Uterus (tissue), 2 donors: ENCODE data around the gene CTCFL.

Experiments used
- POLR2A ChIP-seq, 2 donors: fragments of 450-650 bp; IDR thresholded peaks; one replicate each; pipeline ENCODE4 v1.6.1; 2016; ENCODE audit warnings: antibody characterized with exemption in 2 of 2, mild to moderate bottlenecking in 1 of 2, moderate library complexity in 1 of 2
- TF ChIP-seq, protein P1 (sequence below), 4 experiments: fragments of 200-600 bp in 2 of 4; fragments of 450-650 bp in 2 of 4; sonication (generic) in 2 of 4; IDR thresholded peaks; one replicate each; pipeline ENCODE4 v1.5.1; 2016 to 2019; ENCODE audit warnings: antibody characterized with exemption in 4 of 4, mild to moderate bottlenecking in 2 of 4, moderate library complexity in 1 of 4

DNA sequence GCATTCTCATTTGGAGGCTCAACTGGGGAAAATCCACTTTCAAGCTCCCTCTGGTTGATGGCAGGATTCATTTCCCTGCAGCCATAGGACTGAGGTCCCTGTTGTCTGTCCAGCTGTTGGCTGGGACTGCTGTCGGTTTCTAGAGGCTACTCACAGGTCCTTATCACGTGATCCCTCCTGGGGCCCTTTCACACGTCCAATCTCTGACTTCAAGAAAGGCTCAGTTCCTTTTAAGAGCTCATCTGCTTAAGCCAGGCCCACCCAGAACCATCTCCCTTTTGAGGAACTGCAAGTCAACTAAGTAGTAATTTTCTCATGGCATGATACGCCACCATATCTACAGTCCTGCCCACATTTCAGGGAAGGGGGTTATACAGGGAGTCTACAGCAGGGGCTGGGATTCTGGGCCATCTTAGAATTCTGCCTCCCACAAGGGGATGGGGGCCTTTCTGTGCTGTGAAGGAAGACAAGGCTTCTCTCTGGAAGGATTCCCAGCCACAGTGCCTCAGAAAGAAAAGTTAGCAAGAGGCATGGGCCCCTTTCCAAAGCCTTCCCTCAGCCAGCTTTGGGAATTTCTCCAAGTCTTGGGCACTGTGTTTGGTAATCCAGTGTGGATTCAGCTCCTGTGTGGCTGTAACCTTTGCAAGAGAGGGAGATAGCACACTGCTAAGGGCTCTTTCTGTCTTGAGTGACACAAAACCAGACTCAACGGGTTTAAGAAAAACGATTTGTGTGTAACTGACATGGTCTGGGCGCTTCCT is 66.4 kb downstream of the CTCFL start:
- TF ChIP-seq, protein P1, sequence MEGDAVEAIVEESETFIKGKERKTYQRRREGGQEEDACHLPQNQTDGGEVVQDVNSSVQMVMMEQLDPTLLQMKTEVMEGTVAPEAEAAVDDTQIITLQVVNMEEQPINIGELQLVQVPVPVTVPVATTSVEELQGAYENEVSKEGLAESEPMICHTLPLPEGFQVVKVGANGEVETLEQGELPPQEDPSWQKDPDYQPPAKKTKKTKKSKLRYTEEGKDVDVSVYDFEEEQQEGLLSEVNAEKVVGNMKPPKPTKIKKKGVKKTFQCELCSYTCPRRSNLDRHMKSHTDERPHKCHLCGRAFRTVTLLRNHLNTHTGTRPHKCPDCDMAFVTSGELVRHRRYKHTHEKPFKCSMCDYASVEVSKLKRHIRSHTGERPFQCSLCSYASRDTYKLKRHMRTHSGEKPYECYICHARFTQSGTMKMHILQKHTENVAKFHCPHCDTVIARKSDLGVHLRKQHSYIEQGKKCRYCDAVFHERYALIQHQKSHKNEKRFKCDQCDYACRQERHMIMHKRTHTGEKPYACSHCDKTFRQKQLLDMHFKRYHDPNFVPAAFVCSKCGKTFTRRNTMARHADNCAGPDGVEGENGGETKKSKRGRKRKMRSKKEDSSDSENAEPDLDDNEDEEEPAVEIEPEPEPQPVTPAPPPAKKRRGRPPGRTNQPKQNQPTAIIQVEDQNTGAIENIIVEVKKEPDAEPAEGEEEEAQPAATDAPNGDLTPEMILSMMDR (IDR thresholded peaks at IDR 0.05) = no peak
- no peak for TF ChIP-seq POLR2A (IDR thresholded peaks at IDR 0.05)
